K562 (cell line): ENCODE measurements around the gene KLHL6. TPM values are rescaled to one million over a fixed set of nuclear protein-coding genes. Genes with fewer than 3 reads are reported as not detected.

ENCODE experiments used
- BRD9 ChIP-seq: fragments of 450-650 bp; IDR thresholded peaks from 2 replicates; pipeline ENCODE4 v1.6.1; 2018; ENCODE audit warnings: low read depth; ENCODE audit not compliant: partially characterized antibody
- FUS ChIP-seq: fragments of 200-400 bp; formaldehyde crosslinking; optimal IDR thresholded peaks from 2 replicates; pipeline ENCODE3; 2017; ENCODE audit warnings: low read depth, low read length
- HLTF ChIP-seq: fragments of 450-650 bp; IDR thresholded peaks from 2 replicates; pipeline ENCODE4 v1.6.1; 2016
- KAT7 ChIP-seq: sonication (generic); formaldehyde crosslinking; IDR thresholded peaks from 2 replicates; pipeline ENCODE4 v1.8.0; 2022; ENCODE audit warnings: missing genetic modification reagents, mild to moderate bottlenecking, borderline replicate concordance
- PCBP2 ChIP-seq: fragments of 200-400 bp; formaldehyde crosslinking; IDR thresholded peaks from 2 replicates; pipeline ENCODE4 v1.6.1; 2018; ENCODE audit warnings: low read length, low read depth, mild to moderate bottlenecking, moderate library complexity; ENCODE audit not compliant: poor library complexity, severe bottlenecking
- RREB1 ChIP-seq: fragments of 250-450 bp; sonication (Bioruptor Pico); IDR thresholded peaks from 2 replicates; pipeline ENCODE4 v1.4.0; 2020
- SMARCA4 ChIP-seq: fragments of 450-650 bp; IDR thresholded peaks from 2 replicates; pipeline ENCODE4 v1.6.1; 2016
- SRF ChIP-seq, 2 experiments: fragments of 250-450, 450-650 bp in 1 of 2; sonication (Bioruptor Pico) in 1 of 2; sonication (generic) in 1 of 2; formaldehyde crosslinking; IDR thresholded peaks; 2 replicates each; pipeline versions ENCODE4 v1.5.0 to v1.5.1; 2020 to 2022; ENCODE audit warnings: mild to moderate bottlenecking in 1 of 2, missing genetic modification reagents in 1 of 2
- TRIM24 ChIP-seq, 2 experiments: fragments of 450-650 bp; IDR thresholded peaks; 2 replicates each; pipeline ENCODE4 v1.6.1; 2016
- ZC3H8 ChIP-seq: fragments of 450-650 bp; IDR thresholded peaks from 2 replicates; pipeline ENCODE4 v1.6.1; 2017
- ZNF318 ChIP-seq, 2 experiments: fragments of 450-650 bp; IDR thresholded peaks; 2 replicates each; pipeline ENCODE4 v1.6.1; 2016; ENCODE audit warnings: mild to moderate bottlenecking in 2 of 2, borderline replicate concordance in 1 of 2, low read depth in 1 of 2, moderate library complexity in 1 of 2
- polyA plus RNA-seq, 8 experiments: library from polyadenylated mRNA; depleted of rRNA in 4 of 8; stranded (reverse) in 5 of 8; unstranded in 3 of 8; fragments of >200 nt; fragmentation: Nextera tagmentation in 2 of 8; fragmentation: Illumina TruSeq in 1 of 8; extraction: Ambion mirVana in 2 of 8; extraction: Trizol in 1 of 8; gene quantifications; 2 replicates each; pipeline versions ENCODE4 v1.2.1 to v1.2.3, GENCODE V29; 2011 to 2014; ENCODE audit warnings: inconsistent platforms in 1 of 8, missing spikeins in 1 of 8
- total RNA-seq, 7 experiments: library from RNA; depleted of rRNA in 6 of 7; stranded (reverse); fragments of >200 nt in 6 of 7; fragmentation: Illumina TruSeq in 2 of 7; extraction: Trizol in 2 of 7; gene quantifications; 2 replicates each; pipeline versions ENCODE4 v1.2.1 to v1.2.3, GENCODE V29; 2011 to 2021; ENCODE audit warnings: low replicate concordance in 1 of 7
- TF ChIP-seq, protein P1 (sequence below): sonication (generic); formaldehyde crosslinking; IDR thresholded peaks from 2 replicates; pipeline ENCODE4 v1.8.1; 2023; ENCODE audit warnings: mild to moderate bottlenecking, missing genetic modification reagents, moderate library complexity

KLHL6 gene
- total and polyA plus RNA-seq, 9 of the 15 experiments (the other 6 are each of a cell fraction or from before 2014, with no cell fraction given), result 0.18 to 2.1 (median 1.4) TPM

DNA sequence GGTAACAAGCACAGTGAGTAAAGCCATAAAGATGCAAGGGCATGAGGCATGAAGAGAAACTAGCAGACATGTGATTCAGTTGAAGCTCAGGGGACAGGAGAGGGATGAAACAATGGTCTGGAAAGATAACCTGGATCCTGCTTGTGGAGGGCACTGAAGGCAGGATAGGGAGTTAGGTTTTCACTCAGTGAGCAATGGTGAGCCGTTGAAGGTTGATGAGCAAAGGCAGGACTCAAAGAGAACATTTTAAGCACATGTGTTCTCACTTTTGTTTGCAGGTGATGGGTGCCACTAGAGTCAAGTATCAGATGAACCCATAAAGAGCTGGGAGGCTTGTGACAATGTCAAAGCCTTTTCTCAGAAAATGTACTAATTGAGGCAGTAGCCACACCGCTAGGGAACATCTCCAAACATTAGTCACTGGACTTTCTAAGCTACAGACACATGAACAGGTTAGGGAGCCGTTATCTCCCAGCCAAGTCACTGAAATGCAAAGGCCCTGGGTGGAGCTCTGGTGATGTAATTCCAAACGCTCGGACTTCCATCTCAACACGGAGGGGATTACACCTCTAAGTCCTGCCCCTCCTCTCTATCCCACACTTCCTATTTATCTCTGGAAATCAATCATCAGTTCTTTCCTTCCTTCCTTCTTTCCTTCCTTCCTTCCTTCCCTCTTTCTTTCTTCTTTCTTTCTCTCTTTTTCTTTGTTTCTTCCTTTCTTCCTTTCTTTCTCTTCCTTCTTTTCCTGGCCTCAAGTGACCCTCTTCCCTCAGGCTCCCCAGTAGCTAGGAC lies 22.7 kb downstream of the KLHL6 start (continued):
- TF ChIP-seq RREB1 (CRISPR knock-in tag) (no peak), ZNF318 (IDR thresholded peaks at IDR 0.05; ENCODE audit: borderline replicate concordance in 1 of 2, low read depth in 1 of 2) (no peak; a peak in 1 of 4 replicates), KAT7 (CRISPR knock-in tag) (no peak), HLTF (0 out of 2 replicates have a peak, but pooled peaks have one; percentile 76), TRIM24 (IDR thresholded peaks at IDR 0.05) (peak; percentile 56 to 68; a peak in 3 of 4 replicates), FUS (no peak), BRD9 (peak; percentile 91), PCBP2 (no peak), ZC3H8 (0 out of 2 replicates have a peak, but pooled peaks have one; percentile 82), SRF (CRISPR knock-in tag; IDR thresholded peaks at IDR 0.05) (no peak), SMARCA4 (peak; percentile 85)
- TF ChIP-seq, protein P1, sequence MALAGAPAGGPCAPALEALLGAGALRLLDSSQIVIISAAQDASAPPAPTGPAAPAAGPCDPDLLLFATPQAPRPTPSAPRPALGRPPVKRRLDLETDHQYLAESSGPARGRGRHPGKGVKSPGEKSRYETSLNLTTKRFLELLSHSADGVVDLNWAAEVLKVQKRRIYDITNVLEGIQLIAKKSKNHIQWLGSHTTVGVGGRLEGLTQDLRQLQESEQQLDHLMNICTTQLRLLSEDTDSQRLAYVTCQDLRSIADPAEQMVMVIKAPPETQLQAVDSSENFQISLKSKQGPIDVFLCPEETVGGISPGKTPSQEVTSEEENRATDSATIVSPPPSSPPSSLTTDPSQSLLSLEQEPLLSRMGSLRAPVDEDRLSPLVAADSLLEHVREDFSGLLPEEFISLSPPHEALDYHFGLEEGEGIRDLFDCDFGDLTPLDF, result no peak
